Neural cell (in vitro differentiated cells): ENCODE measurements around the gene BCL3. TPM values are rescaled to one million over a fixed set of nuclear protein-coding genes. Genes with fewer than 3 reads are reported as not detected.
"Not testable (repeated sequence)": the region's sequence is repeated elsewhere in the genome, so short reads cannot be mapped to it uniquely, and the experiment has no call there.

Source experiments
- H2AFZ ChIP-seq: fragments of 200-600, 300-800 bp; sonication (generic), shearing (Covaris generic); 2 replicates; pipeline ENCODE4 v1.6.0; 2014; ENCODE audit warnings: low read depth, mild to moderate bottlenecking, antibody characterized with exemption, low read length, moderate library complexity
- H3F3A ChIP-seq: fragments of 200-600 bp; shearing (Covaris generic); 2 replicates; pipeline ENCODE4 v1.6.1; 2016; ENCODE audit warnings: mild to moderate bottlenecking, moderate library complexity, mixed read lengths, antibody characterized with exemption, low read length; ENCODE audit not compliant: insufficient read depth, poor library complexity, severe bottlenecking
- H3K27ac ChIP-seq: fragments of 200-600, 300-800 bp; sonication (generic), shearing (Covaris generic); 2 replicates; pipeline ENCODE4 v1.5.1; 2014; ENCODE audit warnings: mild to moderate bottlenecking, low read length, moderate library complexity
- H3K27me3 ChIP-seq: fragments of 300-800, 200-600 bp; sonication (generic), shearing (Covaris generic); 2 replicates; pipeline ENCODE4 v1.6.0; 2014; ENCODE audit warnings: mild to moderate bottlenecking, low read depth, low read length, moderate library complexity; ENCODE audit not compliant: insufficient read depth
- H3K36me3 ChIP-seq: fragments of 300-800, 200-600 bp; sonication (generic), shearing (Covaris generic); 2 replicates; pipeline ENCODE4 v1.5.1; 2014; ENCODE audit warnings: mild to moderate bottlenecking, antibody characterized with exemption, low read length, moderate library complexity; ENCODE audit not compliant: insufficient read depth
- H3K4me2 ChIP-seq: fragments of 300-800, 200-600 bp; sonication (generic), shearing (Covaris generic); 2 replicates; pipeline ENCODE4 v1.6.0; 2014; ENCODE audit warnings: mild to moderate bottlenecking, low read length
- H3K4me3 ChIP-seq: fragments of 300-800, 200-600 bp; sonication (generic), shearing (Covaris generic); 2 replicates; pipeline ENCODE4 v1.5.1; 2014; ENCODE audit warnings: mild to moderate bottlenecking, low read length, moderate library complexity
- H3K79me2 ChIP-seq: fragments of 200-600 bp; shearing (Covaris generic); replicated peaks from 2 replicates; pipeline ENCODE4 v1.6.0; 2014; ENCODE audit warnings: mild to moderate bottlenecking, low read length, moderate library complexity; ENCODE audit not compliant: insufficient read depth
- H3K9ac ChIP-seq: fragments of 300-800, 200-600 bp; sonication (generic), shearing (Covaris generic); 2 replicates; pipeline ENCODE4 v1.6.1; 2016; ENCODE audit warnings: mild to moderate bottlenecking, low read length, mixed read lengths
- H3K9me2 ChIP-seq: fragments of 200-600 bp; shearing (Covaris generic); 2 replicates; pipeline ENCODE4 v1.6.1; 2016; ENCODE audit warnings: mild to moderate bottlenecking, low read length, mixed read lengths; ENCODE audit not compliant: insufficient read depth
- H3K9me3 ChIP-seq: fragments of 200-600, 300-800 bp; sonication (generic), shearing (Covaris generic); 2 replicates; pipeline ENCODE4 v1.6.1; 2016; ENCODE audit warnings: mild to moderate bottlenecking, mixed run types, low read length, moderate library complexity, mixed read lengths
- H4K20me1 ChIP-seq: fragments of 200-600 bp; shearing (Covaris generic); 2 replicates; pipeline ENCODE4 v1.6.1; 2016; ENCODE audit warnings: mild to moderate bottlenecking, mixed run types; ENCODE audit not compliant: insufficient read depth
- CTCF ChIP-seq: fragments of 450-650 bp; IDR thresholded peaks from 2 replicates; pipeline ENCODE4 v1.5.1; 2014; ENCODE audit warnings: antibody characterized with exemption, mild to moderate bottlenecking, moderate library complexity; ENCODE audit not compliant: poor library complexity, severe bottlenecking
- EP300 ChIP-seq: fragments of 450-650 bp; conservative IDR thresholded peaks from 2 replicates; pipeline ENCODE4 v1.6.1; 2014; ENCODE audit warnings: antibody characterized with exemption, mild to moderate bottlenecking, moderate library complexity; ENCODE audit not compliant: poor library complexity, severe bottlenecking
- EZH2 ChIP-seq: fragments of 200-600, 300-800 bp; shearing (Covaris generic), sonication (generic); IDR thresholded peaks from 2 replicates; pipeline ENCODE4 v1.6.1; 2014; ENCODE audit warnings: antibody characterized with exemption, low read length, borderline replicate concordance, mild to moderate bottlenecking; ENCODE audit not compliant: insufficient read depth, poor library complexity, severe bottlenecking
- MXI1 ChIP-seq: fragments of 450-650 bp; conservative IDR thresholded peaks from 2 replicates; pipeline ENCODE4 v1.6.1; 2014; ENCODE audit warnings: antibody characterized with exemption, mild to moderate bottlenecking; ENCODE audit not compliant: poor library complexity, severe bottlenecking
- POLR2AphosphoS5 ChIP-seq: IDR thresholded peaks from 2 replicates; pipeline ENCODE4 v1.6.1; 2012
- RAD21 ChIP-seq: fragments of 450-650 bp; conservative IDR thresholded peaks from 2 replicates; pipeline ENCODE4 v1.6.1; 2014; ENCODE audit warnings: antibody characterized with exemption, mild to moderate bottlenecking, moderate library complexity
- REST ChIP-seq: IDR thresholded peaks from 2 replicates; pipeline ENCODE4 v1.6.1; 2012; ENCODE audit warnings: borderline replicate concordance
- SMC3 ChIP-seq: fragments of 450-650 bp; conservative IDR thresholded peaks from 2 replicates; pipeline ENCODE4 v1.6.1; 2014; ENCODE audit warnings: antibody characterized with exemption, mild to moderate bottlenecking, moderate library complexity; ENCODE audit not compliant: poor library complexity
- TAF1 ChIP-seq: IDR thresholded peaks from 2 replicates; pipeline ENCODE4 v1.6.1; 2012; ENCODE audit warnings: low read depth
- polyA plus RNA-seq: library from polyadenylated mRNA; depleted of rRNA; stranded (reverse); fragments of >200 nt; gene quantifications from 2 replicates; pipeline ENCODE4 v1.2.3, GENCODE V29; 2014

Gene BCL3
- polyA plus RNA-seq, 1 donor from 2014 or later, result 0.48 TPM

GRCh38 chr19:44718441-44719261, 29.9 kb upstream of the BCL3 start:
- no peak overlapping the region for H3K4me2 ChIP-seq
- no peaks in the 10 kb centered on the region for H3F3A ChIP-seq
- no peaks in the 10 kb centered on the region for H3K9me2 ChIP-seq
- H3K36me3 ChIP-seq, result no peaks in the 10 kb centered on the region
- H2AFZ ChIP-seq, result no peak overlapping the region
- no peak for TF ChIP-seq TAF1
- H3K9me3 ChIP-seq, result no peaks in the 10 kb centered on the region
- no peak overlapping the region for H3K9ac ChIP-seq
- H3K4me3 ChIP-seq, result no peak overlapping the region
- no peaks in the 10 kb centered on the region for H3K27me3 ChIP-seq
- H4K20me1 ChIP-seq, result no peaks in the 10 kb centered on the region
- H3K27ac ChIP-seq, result no peak overlapping the region
- no peaks in the 10 kb centered on the region for H3K79me2 ChIP-seq

GRCh38 chr19:44719262-44719701, 29.2 kb upstream of the BCL3 start:
- Histone ChIP-seq H4K20me1 (no peaks in the 10 kb centered on the region), H3K9ac (no peak overlapping the region), H3K4me3 (no peak overlapping the region), H2AFZ (no peak overlapping the region), H3K27me3 (no peaks in the 10 kb centered on the region), H3K4me2 (no peak overlapping the region), H3K9me2 (no peaks in the 10 kb centered on the region), H3K36me3 (no peaks in the 10 kb centered on the region), H3F3A (no peaks in the 10 kb centered on the region), H3K9me3 (no peaks in the 10 kb centered on the region), H3K79me2 (no peaks in the 10 kb centered on the region), H3K27ac (no peak overlapping the region)
- TF ChIP-seq CTCF, result no peak
- no peak for TF ChIP-seq TAF1
- TF ChIP-seq REST, result no peak
- TF ChIP-seq MXI1, result no peak
- TF ChIP-seq EZH2, result no peak
- no peak for TF ChIP-seq SMC3
- no peak for TF ChIP-seq POLR2AphosphoS5
- TF ChIP-seq RAD21, result no peak
- TF ChIP-seq EP300, result no peak

GRCh38 chr19:44720396-44720795, 28.1 kb upstream of the BCL3 start:
- H2AFZ ChIP-seq, H3K4me2 ChIP-seq, H3K36me3 ChIP-seq, H3K79me2 ChIP-seq, H3K4me3 ChIP-seq, H3K9me3 ChIP-seq, H3F3A ChIP-seq, H3K27ac ChIP-seq, H3K27me3 ChIP-seq, H4K20me1 ChIP-seq, H3K9ac ChIP-seq, H3K9me2 ChIP-seq: not testable (repeated sequence)
